ENCODE results near the gene AMY1A.
"Not testable (repeated sequence)": the region's sequence is repeated elsewhere in the genome, so short reads cannot be mapped to it uniquely, and the experiment has no call there.

The AMY1A gene

DNA sequence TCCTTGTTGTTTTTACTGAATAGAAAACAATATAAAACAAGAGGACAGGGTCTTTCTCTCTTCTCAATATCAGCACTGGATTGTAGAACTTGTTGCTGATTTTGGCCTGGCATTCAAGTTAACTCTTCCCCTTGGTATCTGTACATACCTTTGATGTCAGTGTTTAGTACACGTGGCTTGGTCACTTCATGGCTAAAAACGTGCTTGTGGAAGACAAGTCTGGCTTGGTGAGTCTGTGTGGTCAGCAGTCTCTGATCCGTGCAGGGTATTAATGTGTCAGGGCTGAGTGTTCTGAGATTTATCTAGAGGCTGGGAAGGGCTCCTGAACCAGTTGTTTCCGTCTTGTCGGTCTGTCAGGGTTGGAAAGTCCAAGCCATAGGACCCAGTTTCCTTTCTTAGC, at the start of gene AMY1A:
AMY1A (plus strand) TSS at position 301 of the 400 bp plus-strand sequence. CDS start 571 bp downstream, outside the sequence.
- DNase-seq, result not testable (repeated sequence)

DNA sequence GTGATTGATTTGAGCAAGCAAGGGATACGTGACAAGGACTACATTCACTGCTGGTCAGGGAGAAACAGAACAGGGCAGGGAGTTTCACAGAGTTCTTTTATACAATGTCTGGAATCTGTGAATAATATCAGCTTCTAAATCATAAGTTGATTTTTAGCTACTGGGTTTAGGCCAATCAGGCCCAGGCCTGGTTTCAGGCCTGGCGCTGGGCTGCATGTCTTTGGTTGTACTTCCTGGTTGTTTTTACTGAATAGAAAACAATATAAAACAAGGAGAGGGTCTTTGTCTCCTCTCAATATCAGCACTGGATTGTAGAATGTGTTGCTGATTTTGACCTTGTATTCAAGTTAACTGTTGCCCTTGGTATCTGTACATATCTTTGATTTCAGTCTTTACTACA, 39.2 kb upstream of the AMY1A start:
- no peak for DNase-seq

GRCh38 chr1:103616994-103617477, 38.5 kb upstream of the AMY1A start, which contains the start of gene AMY2A:
Gene AMY2A (plus strand): TSS chr1:103617427. CDS start chr1:103617441, 14 bp downstream.
- DNase-seq, result not testable (repeated sequence)

- DNase-seq, result not testable (repeated sequence)
These were observed 28.1 kb upstream of the AMY1A start for GRCh38 chr1:103627436-103627835.

GRCh38 chr1:103641194-103641593, 14.4 kb upstream of the AMY1A start:
- DNase-seq, result not testable (repeated sequence)

- not testable (repeated sequence) for DNase-seq
These were observed 11.7 kb upstream of the AMY1A start for GRCh38 chr1:103643908-103644307.

GRCh38 chr1:103650305-103650704, 5.3 kb upstream of the AMY1A start:
- not testable (repeated sequence) for DNase-seq

- DNase-seq, result not testable (repeated sequence)
These were observed 4.7 kb upstream of the AMY1A start for GRCh38 chr1:103650889-103651288.

GRCh38 chr1:103654133-103654532, 1.4 kb upstream of the AMY1A start:
- DNase-seq, result not testable (repeated sequence)

GRCh38 chr1:103676335-103676734, 20.8 kb downstream of the AMY1A start:
- not testable (repeated sequence) for DNase-seq

DNA sequence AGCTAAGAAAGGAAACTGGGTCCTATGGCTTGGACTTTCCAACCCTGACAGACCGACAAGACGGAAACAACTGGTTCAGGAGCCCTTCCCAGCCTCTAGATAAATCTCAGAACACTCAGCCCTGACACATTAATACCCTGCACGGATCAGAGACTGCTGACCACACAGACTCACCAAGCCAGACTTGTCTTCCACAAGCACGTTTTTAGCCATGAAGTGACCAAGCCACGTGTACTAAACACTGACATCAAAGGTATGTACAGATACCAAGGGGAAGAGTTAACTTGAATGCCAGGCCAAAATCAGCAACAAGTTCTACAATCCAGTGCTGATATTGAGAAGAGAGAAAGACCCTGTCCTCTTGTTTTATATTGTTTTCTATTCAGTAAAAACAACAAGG, 40.5 kb downstream of the AMY1A start, which contains the start of gene AMY1B:
AMY1B (minus strand) TSS at position 101 of the 400 bp plus-strand sequence. CDS start 571 bp downstream, outside the sequence.
- not testable (repeated sequence) for DNase-seq

DNA sequence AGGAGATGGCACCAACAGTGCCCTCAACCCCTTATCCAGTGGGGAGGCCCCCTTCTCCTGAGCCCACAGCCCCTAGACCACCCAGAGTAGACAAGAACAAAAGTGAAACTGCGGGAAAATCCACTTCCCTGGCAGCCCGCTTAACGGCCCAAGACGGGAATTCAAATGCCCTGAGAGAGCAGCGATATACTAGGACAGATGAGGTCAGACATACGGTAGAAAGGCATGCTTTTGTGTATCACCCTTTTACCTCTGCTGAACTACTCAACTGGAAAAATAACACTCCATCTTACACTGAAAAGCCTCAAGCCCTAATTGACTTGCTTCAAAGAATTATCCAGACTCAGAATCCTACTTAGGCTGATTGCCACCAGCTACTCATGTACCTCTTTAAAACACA, 41.9 kb downstream of the AMY1A start:
- not testable (repeated sequence) for DNase-seq

DNA sequence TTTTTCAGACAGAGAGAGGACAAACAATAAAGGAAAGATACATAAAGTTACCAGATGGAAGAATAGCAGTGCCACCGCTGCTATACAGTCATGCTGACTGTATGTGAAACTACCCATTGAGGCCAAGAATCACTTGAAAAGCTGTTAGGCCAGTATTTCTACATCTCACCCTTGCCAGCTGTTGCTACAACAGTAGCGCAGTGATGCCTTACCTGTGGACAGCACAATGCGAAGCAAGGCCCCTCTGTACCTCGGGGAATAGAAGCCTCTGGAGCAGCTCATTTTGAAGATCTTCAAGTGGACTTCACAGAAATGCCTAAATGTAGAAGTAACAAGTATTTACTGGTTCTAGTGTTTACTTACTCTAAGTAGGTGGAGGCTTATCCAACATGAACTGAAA, 45.1 kb downstream of the AMY1A start:
- DNase-seq, result not testable (repeated sequence)

DNA sequence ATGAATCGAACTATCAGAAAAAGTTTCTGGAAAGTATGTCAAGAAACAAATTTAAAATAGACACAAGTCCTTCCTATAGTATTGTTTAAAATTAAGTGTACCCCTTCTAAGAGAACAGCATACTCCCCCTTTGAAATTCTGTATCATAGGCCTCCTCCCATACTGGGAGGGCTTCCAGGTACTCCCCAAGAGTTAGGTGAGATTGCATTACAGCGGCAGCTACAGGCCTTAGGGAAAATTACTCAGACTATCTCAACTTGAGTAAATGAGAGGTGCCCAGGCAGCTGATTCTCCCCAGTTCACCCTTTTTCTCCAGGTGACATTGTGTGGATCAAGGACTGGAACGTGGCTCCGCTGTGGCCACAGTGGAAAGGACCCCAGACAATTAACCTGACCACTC, 45.7 kb downstream of the AMY1A start:
- DNase-seq, result not testable (repeated sequence)

GRCh38 chr1:103707670-103708069, 52.1 kb downstream of the AMY1A start:
- DNase-seq, result not testable (repeated sequence)

GRCh38 chr1:103710381-103710780, 54.8 kb downstream of the AMY1A start:
- not testable (repeated sequence) for DNase-seq
